Smooth muscle cell (in vitro differentiated cells): ENCODE data around the gene NEK7. TPM values are rescaled to one million over a fixed set of nuclear protein-coding genes. Genes with fewer than 3 reads are reported as not detected.

Source experiments
- DNase-seq: peaks from one replicate; lab custom pipeline; 2025; ENCODE audit not compliant: unreplicated experiment; lab: John Stamatoyannopoulos, UW
- H2AFZ ChIP-seq: fragments of 200-600 bp; sonication (generic); 2 replicates; pipeline ENCODE4 v1.6.0; 2016; ENCODE audit warnings: antibody characterized with exemption, low read depth, mild to moderate bottlenecking
- H3F3A ChIP-seq: fragments of 200-600 bp; sonication (generic); 2 replicates; pipeline ENCODE4 v1.6.0; 2017; ENCODE audit warnings: antibody characterized with exemption, low read depth
- H3K27ac ChIP-seq: fragments of 200-600 bp; sonication (generic); 2 replicates; pipeline ENCODE4 v1.5.1; 2016; ENCODE audit warnings: low read depth, mild to moderate bottlenecking
- H3K27me3 ChIP-seq: fragments of 200-600 bp; sonication (generic); 2 replicates; pipeline ENCODE4 v1.6.1; 2016; ENCODE audit warnings: low read depth, mild to moderate bottlenecking
- H3K36me3 ChIP-seq: fragments of 200-600 bp; sonication (generic); 2 replicates; pipeline ENCODE4 v1.5.1; 2016; ENCODE audit warnings: low read depth
- H3K4me1 ChIP-seq: fragments of 200-600 bp; sonication (generic); 2 replicates; pipeline ENCODE4 v1.5.1; 2016; ENCODE audit warnings: low read depth
- H3K4me2 ChIP-seq: fragments of 200-600 bp; sonication (generic); 2 replicates; pipeline ENCODE4 v1.6.0; 2016; ENCODE audit warnings: mild to moderate bottlenecking
- H3K4me3 ChIP-seq: fragments of 200-600 bp; sonication (generic); 2 replicates; pipeline ENCODE4 v1.5.1; 2016; ENCODE audit warnings: mild to moderate bottlenecking
- H3K79me2 ChIP-seq: fragments of 200-600 bp; sonication (generic); 2 replicates; pipeline ENCODE4 v1.6.0; 2016; ENCODE audit warnings: low read depth, mild to moderate bottlenecking
- H3K9ac ChIP-seq: fragments of 200-600 bp; sonication (generic); 2 replicates; pipeline ENCODE4 v1.6.0; 2016; ENCODE audit warnings: low read depth
- H3K9me3 ChIP-seq: fragments of 200-600 bp; sonication (generic); replicated peaks from 2 replicates; pipeline ENCODE4 v1.5.1; 2016; ENCODE audit warnings: low read depth
- H4K20me1 ChIP-seq: fragments of 200-600 bp; sonication (generic); 2 replicates; pipeline ENCODE4 v1.6.0; 2016; ENCODE audit warnings: low read depth
- CTCF ChIP-seq: fragments of 200-600 bp; sonication (generic); IDR thresholded peaks from 2 replicates; pipeline ENCODE4 v1.5.1; 2017; ENCODE audit warnings: borderline replicate concordance, mild to moderate bottlenecking, antibody characterized with exemption; ENCODE audit not compliant: insufficient read depth, poor library complexity, severe bottlenecking
- WGBS: methylation state at CpG from one replicate; pipeline ENCODE4 v1.1.7; 2016; ENCODE audit warnings: low lambda C conversion rate; 5-methylcytosine and 5-hydroxymethylcytosine counted together
- polyA plus RNA-seq: library from polyadenylated mRNA; unstranded; fragments of >200 nt; fragmentation: Nextera tagmentation; extraction: Ambion mirVana; gene quantifications from 2 replicates; pipeline ENCODE4 v1.2.1, GENCODE V29; 2016
- total RNA-seq: library from RNA; depleted of rRNA; stranded (reverse); fragments of >200 nt; gene quantifications from 2 replicates; pipeline ENCODE4 v1.2.3, GENCODE V29; 2014

NEK7 gene
- total and polyA plus RNA-seq, 2 experiments from 2014 or later = 26.1 to 141 TPM

DNA sequence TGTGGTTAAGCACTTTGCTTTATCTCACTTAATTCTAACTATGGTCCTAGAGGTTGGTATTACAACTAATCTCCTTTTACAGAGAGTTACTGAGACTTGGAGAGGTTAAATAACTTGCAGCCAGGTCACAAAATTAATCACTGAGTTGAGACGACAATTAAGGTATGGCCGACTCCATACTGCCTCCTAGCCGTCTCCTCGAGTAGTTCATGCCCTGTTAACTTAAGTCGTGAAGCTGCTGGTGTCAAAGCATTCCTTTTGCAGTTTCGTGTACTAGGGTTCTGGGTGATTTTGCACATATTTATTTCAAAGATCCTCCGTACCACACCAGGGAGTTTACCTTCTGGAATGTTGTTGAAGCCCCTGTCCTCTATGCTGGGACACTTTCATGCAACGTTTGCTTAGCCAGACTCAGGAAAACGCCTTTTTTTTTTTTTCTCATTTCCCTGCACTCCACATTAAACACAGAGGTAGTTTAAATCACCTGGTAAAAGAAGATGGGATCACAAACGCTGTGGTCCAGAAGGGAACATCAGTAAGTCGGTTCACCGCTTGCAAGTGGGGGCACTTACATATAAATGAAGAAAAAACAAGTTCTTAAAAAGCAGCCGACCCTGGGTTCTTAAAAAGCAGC, 570 bp upstream of the NEK7 start:
- DNase-seq = no peak
- H3K4me1 ChIP-seq = peaks cover 17% of the 10 kb centered on the region
- WGBS = 6% methylated on average over 13 of the region's 13 CpGs

DNA sequence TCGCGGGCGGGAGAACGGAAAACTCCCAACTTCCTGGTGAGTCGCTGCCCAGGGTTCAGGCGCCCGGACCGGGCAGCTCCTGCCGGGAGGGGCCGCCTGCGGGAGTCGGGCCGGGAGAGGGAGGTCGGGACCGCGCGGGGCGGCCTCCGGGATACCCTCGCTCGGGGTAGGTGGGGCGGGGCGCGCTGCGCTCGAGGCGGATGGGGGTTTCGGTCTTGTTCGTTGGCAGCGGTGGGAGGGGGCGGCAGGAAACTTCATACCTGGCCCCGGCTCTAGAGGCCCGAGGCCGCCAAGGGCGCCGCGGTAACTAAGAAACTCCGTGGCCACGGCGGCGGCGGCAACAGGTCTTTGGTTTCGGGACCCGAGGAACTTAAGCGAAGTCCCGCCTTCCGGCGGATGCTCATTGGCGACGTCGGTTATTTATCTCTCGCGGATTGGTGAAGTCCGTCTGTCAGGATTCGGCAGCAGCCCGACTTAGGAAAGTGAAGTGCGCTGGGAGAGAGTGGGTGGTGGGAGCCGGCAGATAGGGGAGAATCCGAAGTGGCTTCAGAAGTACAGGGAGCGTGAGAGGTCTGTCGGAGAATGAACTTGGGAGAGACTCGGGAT, 546 bp downstream of the NEK7 start:
- H3K9ac ChIP-seq = peak overlapping the region; percentile 70
- H2AFZ ChIP-seq = peak overlapping the region; percentile 92
- H3K36me3 ChIP-seq = no peaks in the 10 kb centered on the region
- no peaks in the 10 kb centered on the region for H3K9me3 ChIP-seq
- H3F3A ChIP-seq = peaks cover 14% of the 10 kb centered on the region
- H3K27me3 ChIP-seq = no peaks in the 10 kb centered on the region
- peak overlapping the region; percentile 84 for H3K4me2 ChIP-seq
- DNase-seq = peak; percentile 48
- TF ChIP-seq CTCF = no peak
- peak overlapping the region; percentile 90 for H3K27ac ChIP-seq
- peak overlapping the region; percentile 92 for H3K4me3 ChIP-seq
- H3K4me1 ChIP-seq = peaks cover 17% of the 10 kb centered on the region
- H4K20me1 ChIP-seq = peaks cover 12% of the 10 kb centered on the region
- under 1% methylated on average over 62 of the region's 62 CpGs for WGBS
- H3K79me2 ChIP-seq = peaks cover 40% of the 10 kb centered on the region

More for the DNA sequence above, 570 bp upstream of the NEK7 start:
- peak overlapping the region; percentile 84 for H3K4me2 ChIP-seq
- H3K4me3 ChIP-seq = peak overlapping the region; percentile 92
- H3K79me2 ChIP-seq = peaks cover 29% of the 10 kb centered on the region
- peaks cover 14% of the 10 kb centered on the region for H3F3A ChIP-seq
- peak overlapping the region; percentile 90 for H3K27ac ChIP-seq
- H3K36me3 ChIP-seq = no peaks in the 10 kb centered on the region
- peak overlapping the region; percentile 92 for H2AFZ ChIP-seq
- peak; percentile 68 for TF ChIP-seq CTCF
- H3K9ac ChIP-seq = peak overlapping the region; percentile 70
- no peaks in the 10 kb centered on the region for H3K27me3 ChIP-seq
- peaks cover 1% of the 10 kb centered on the region for H4K20me1 ChIP-seq
- H3K9me3 ChIP-seq = no peaks in the 10 kb centered on the region

- peak overlapping the region; percentile 92 for H3K4me3 ChIP-seq
- H2AFZ ChIP-seq = peak overlapping the region; percentile 92
- peaks cover 47% of the 10 kb centered on the region for H3K79me2 ChIP-seq
- H3K27ac ChIP-seq = peak overlapping the region; percentile 90
- peaks cover 18% of the 10 kb centered on the region for H4K20me1 ChIP-seq
- WGBS = 11% methylated on average over 17 of the region's 17 CpGs
- no peak for DNase-seq
- H3K27me3 ChIP-seq = no peaks in the 10 kb centered on the region
- H3K9ac ChIP-seq = peak overlapping the region; percentile 70
- no peaks in the 10 kb centered on the region for H3K9me3 ChIP-seq
- no peaks in the 10 kb centered on the region for H3K36me3 ChIP-seq
- H3K4me2 ChIP-seq = peak overlapping the region; percentile 84
- H3F3A ChIP-seq = peaks cover 14% of the 10 kb centered on the region
- H3K4me1 ChIP-seq = peaks cover 17% of the 10 kb centered on the region
- no peak for TF ChIP-seq CTCF
These were observed 1.3 kb downstream of the NEK7 start for GRCh38 chr1:198157847-198158725.
